K562 treated with DMSO at 1 percent for 4 hours (cell line): ENCODE results near the gene DNAJA2. TPM values are rescaled to one million over a fixed set of nuclear protein-coding genes. Genes with fewer than 3 reads are reported as not detected.

ENCODE experiments used
- total RNA-seq: library from RNA; unstranded; fragments of 300-600 nt; gene quantifications from 2 replicates; pipeline ENCODE4 v1.2.3, GENCODE V29; 2022; ENCODE audit not compliant: insufficient read depth

DNAJA2 gene
- total RNA-seq = 24.6 and 31.9 TPM in 2 replicates

GRCh38 chr16:46973207-46973995 is at the start of gene DNAJA2:
TSS of gene DNAJA2 (minus strand) at chr16:46973674. CDS start at chr16:46973572, 102 bp downstream.

Other genes starting within 250 kb of the DNAJA2 start
- 3.7 and 4.2 TPM in 2 replicates for gene MYLK3, start 225.3 kb downstream of the DNAJA2 start, total RNA-seq
- 8.1 and 8.5 TPM in 2 replicates for gene C16orf87, start 142.5 kb downstream of the DNAJA2 start, total RNA-seq
- gene GPT2, start 89.3 kb downstream of the DNAJA2 start, total RNA-seq = 20.3 and 23.6 TPM in 2 replicates
- gene NETO2, start 170.3 kb upstream of the DNAJA2 start, total RNA-seq = 20.5 and 23.9 TPM in 2 replicates